ENCODE results near the gene RFESD. TPM values are rescaled to one million over a fixed set of nuclear protein-coding genes. Genes with fewer than 3 reads are reported as not detected.
A peak's percentile ranks its signal among the peaks of the same experiment; 100 is the strongest.

The RFESD gene
- total RNA-seq, 1 donor from 2014 or later = 1.7 TPM

DNA sequence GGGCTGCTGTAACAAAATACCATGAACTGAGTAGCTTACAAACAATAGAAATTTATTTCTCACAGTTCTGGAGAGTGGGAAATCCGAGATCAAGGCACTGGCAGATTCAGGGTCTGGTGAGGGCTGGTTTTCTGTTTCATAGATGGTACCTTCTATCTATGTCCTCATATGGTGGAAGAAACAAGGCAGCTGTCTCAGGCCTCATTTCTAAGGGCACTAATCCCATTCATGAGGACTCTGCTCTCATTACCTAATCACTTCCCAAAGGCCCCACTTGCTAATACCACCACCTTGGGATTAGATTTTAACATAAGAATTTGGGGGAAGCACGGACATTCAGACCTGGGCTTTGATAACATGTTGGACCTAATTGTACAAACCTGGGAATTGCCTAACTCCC lies 13.5 kb downstream of the RFESD start:
- TF ChIP-seq, protein P1, sequence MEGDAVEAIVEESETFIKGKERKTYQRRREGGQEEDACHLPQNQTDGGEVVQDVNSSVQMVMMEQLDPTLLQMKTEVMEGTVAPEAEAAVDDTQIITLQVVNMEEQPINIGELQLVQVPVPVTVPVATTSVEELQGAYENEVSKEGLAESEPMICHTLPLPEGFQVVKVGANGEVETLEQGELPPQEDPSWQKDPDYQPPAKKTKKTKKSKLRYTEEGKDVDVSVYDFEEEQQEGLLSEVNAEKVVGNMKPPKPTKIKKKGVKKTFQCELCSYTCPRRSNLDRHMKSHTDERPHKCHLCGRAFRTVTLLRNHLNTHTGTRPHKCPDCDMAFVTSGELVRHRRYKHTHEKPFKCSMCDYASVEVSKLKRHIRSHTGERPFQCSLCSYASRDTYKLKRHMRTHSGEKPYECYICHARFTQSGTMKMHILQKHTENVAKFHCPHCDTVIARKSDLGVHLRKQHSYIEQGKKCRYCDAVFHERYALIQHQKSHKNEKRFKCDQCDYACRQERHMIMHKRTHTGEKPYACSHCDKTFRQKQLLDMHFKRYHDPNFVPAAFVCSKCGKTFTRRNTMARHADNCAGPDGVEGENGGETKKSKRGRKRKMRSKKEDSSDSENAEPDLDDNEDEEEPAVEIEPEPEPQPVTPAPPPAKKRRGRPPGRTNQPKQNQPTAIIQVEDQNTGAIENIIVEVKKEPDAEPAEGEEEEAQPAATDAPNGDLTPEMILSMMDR (IDR thresholded peaks at IDR 0.05) = no peak
- Mint-ChIP-seq H3K4me1 (ENCODE audit: unreplicated experiment) (peaks cover 5% of the 10 kb centered on the region), H3K27me3 (ENCODE audit: unreplicated experiment) (no peaks in the 10 kb centered on the region), H3K4me3 (ENCODE audit: unreplicated experiment) (no peak overlapping the region), H3K27ac (ENCODE audit: unreplicated experiment) (no peak overlapping the region), H3K9me3 (ENCODE audit: unreplicated experiment) (no peaks in the 10 kb centered on the region), H3K36me3 (ENCODE audit: unreplicated experiment) (peaks cover 2% of the 10 kb centered on the region)
- DNase-seq (ENCODE audit: extremely low spot score, unreplicated experiment) = no peak

- Mint-ChIP-seq H3K27me3 (ENCODE audit: unreplicated experiment) (no peaks in the 10 kb centered on the region), H3K4me1 (ENCODE audit: unreplicated experiment) (peaks cover 10% of the 10 kb centered on the region), H3K9me3 (ENCODE audit: unreplicated experiment) (no peaks in the 10 kb centered on the region), H3K4me3 (ENCODE audit: unreplicated experiment) (no peak overlapping the region), H3K36me3 (ENCODE audit: unreplicated experiment) (no peaks in the 10 kb centered on the region), H3K27ac (ENCODE audit: unreplicated experiment) (no peak overlapping the region)
- no peak for DNase-seq (ENCODE audit: extremely low spot score, unreplicated experiment)
- TF ChIP-seq, protein P1 (IDR thresholded peaks at IDR 0.05) = no peak
These were observed 16.4 kb downstream of the RFESD start for GRCh38 chr5:95662946-95663345.

- TF ChIP-seq, protein P1 (IDR thresholded peaks at IDR 0.05) = peak; percentile 81
- no peak overlapping the region for H3K4me3 Mint-ChIP-seq (ENCODE audit: unreplicated experiment)
- no peaks in the 10 kb centered on the region for H3K36me3 Mint-ChIP-seq (ENCODE audit: unreplicated experiment)
- DNase-seq (ENCODE audit: extremely low spot score, unreplicated experiment) = no peak
- H3K9me3 Mint-ChIP-seq (ENCODE audit: unreplicated experiment) = no peaks in the 10 kb centered on the region
- H3K27me3 Mint-ChIP-seq (ENCODE audit: unreplicated experiment) = no peaks in the 10 kb centered on the region
- H3K4me1 Mint-ChIP-seq (ENCODE audit: unreplicated experiment) = peaks cover 22% of the 10 kb centered on the region
- no peak overlapping the region for H3K27ac Mint-ChIP-seq (ENCODE audit: unreplicated experiment)
These were observed 17.7 kb downstream of the RFESD start for GRCh38 chr5:95664204-95664786.

DNA sequence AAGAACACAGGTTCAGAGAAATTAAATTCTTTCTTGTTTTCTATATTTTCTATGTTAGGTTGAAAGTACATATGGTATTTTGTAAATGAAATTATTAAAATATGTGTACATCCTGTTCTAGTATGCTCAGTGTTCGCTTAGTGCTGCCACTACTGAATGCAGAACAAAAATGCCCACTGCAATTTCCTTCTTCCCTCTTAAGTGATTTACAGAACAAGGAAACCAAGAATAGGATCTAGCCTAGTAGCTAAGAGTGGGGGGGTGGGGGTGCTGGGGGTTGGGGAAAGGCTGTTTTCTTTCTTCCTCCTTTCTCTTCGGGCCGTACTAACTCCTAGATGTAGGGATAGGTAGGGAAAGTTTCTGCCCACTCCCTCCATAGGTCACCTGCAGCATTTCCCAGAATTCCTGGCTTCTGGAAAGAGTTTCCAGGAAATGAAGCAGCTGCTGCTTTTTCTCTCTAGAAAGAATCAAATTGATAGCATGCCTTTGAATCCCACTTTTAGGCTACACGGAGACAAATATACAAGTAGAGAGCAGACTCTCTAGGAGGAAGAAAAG lies 20.6 kb downstream of the RFESD start:
- Mint-ChIP-seq H3K27ac (ENCODE audit: unreplicated experiment) (no peak overlapping the region), H3K36me3 (ENCODE audit: unreplicated experiment) (no peaks in the 10 kb centered on the region), H3K27me3 (ENCODE audit: unreplicated experiment) (no peaks in the 10 kb centered on the region), H3K4me3 (ENCODE audit: unreplicated experiment) (no peak overlapping the region), H3K9me3 (ENCODE audit: unreplicated experiment) (no peaks in the 10 kb centered on the region), H3K4me1 (ENCODE audit: unreplicated experiment) (peaks cover 47% of the 10 kb centered on the region)
- DNase-seq (ENCODE audit: extremely low spot score, unreplicated experiment) = no peak
- TF ChIP-seq, protein P1 (IDR thresholded peaks at IDR 0.05) = no peak

DNA sequence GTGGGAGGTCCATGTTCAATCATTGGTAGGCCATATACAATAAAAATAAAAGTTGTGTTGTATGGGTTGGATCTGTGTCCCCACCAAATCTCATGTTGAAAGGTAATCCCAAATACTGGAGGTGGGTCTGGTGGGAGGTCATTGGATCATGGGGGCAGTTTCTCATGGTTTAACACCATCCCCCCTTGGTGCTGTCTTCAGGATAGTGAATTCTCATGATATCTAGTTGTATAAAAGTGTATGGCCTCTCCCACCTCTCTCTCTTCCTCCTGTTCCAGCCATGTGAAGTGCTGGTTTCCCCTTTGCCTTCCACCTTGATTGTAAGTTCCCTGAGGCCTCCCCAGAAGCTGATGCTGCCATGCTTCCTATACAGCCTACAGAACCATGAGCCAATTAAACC lies 21.1 kb downstream of the RFESD start:
- Mint-ChIP-seq H3K4me3 (ENCODE audit: unreplicated experiment) (no peak overlapping the region), H3K27ac (ENCODE audit: unreplicated experiment) (peak overlapping the region; percentile 18), H3K27me3 (ENCODE audit: unreplicated experiment) (no peaks in the 10 kb centered on the region), H3K9me3 (ENCODE audit: unreplicated experiment) (no peaks in the 10 kb centered on the region), H3K4me1 (ENCODE audit: unreplicated experiment) (peaks cover 52% of the 10 kb centered on the region), H3K36me3 (ENCODE audit: unreplicated experiment) (no peaks in the 10 kb centered on the region)
- DNase-seq (ENCODE audit: extremely low spot score, unreplicated experiment) = no peak
- TF ChIP-seq, protein P1 (IDR thresholded peaks at IDR 0.05) = no peak

Measured in osteocyte (in vitro differentiated cells).